GM10266 (cell line): Measurements from ENCODE around the gene ST6GALNAC3.
"Not testable (repeated sequence)": the region's sequence is repeated elsewhere in the genome, so short reads cannot be mapped to it uniquely, and the experiment has no call there.

Source experiments
- DNase-seq: peaks from one replicate; pipeline ENCODE4 v3.0.0; 2012; ENCODE audit errors: extremely low spot score
- CTCF ChIP-seq: IDR thresholded peaks from 2 replicates; pipeline ENCODE4 v1.5.1; 2012; ENCODE audit warnings: mild to moderate bottlenecking, low read depth; ENCODE audit not compliant: control insufficient read depth, insufficient read depth; ENCODE audit errors: missing control alignments

ST6GALNAC3 gene

GRCh38 chr1:76093522-76094312 lies 19.2 kb downstream of the ST6GALNAC3 start:
- DNase-seq: no peak
- TF ChIP-seq CTCF: no peak

DNA sequence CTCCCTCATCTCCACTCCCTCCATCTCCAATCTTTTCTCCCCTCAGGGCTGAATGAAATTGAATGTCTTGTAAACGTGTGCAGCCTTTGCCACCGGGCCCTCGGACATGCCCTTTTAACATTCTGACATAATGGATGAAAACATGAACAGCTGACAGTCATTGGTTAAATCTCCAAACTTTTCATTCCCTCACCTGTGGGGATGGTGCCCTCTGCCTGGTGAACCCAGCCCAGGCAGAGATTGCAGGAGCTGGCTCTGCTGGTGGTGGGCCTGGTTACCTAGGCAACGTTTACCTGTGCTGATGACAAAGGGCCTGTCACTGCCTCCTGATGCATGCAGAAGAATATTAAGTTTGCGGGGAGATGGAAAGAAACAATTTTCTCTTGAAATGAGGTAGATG lies 21.3 kb downstream of the ST6GALNAC3 start:
- no peak for TF ChIP-seq CTCF
- DNase-seq: no peak

GRCh38 chr1:76097064-76097463 lies 22.5 kb downstream of the ST6GALNAC3 start:
- not testable (repeated sequence) for DNase-seq

- no peak for TF ChIP-seq CTCF
Measured at GRCh38 chr1:76098845-76099244, 24.3 kb downstream of the ST6GALNAC3 start.

GRCh38 chr1:76101548-76101947 lies 27.0 kb downstream of the ST6GALNAC3 start:
- DNase-seq: no peak
- no peak for TF ChIP-seq CTCF

More at GRCh38 chr1:76098845-76099244, 24.3 kb downstream of the ST6GALNAC3 start:
- no peak for DNase-seq

DNA sequence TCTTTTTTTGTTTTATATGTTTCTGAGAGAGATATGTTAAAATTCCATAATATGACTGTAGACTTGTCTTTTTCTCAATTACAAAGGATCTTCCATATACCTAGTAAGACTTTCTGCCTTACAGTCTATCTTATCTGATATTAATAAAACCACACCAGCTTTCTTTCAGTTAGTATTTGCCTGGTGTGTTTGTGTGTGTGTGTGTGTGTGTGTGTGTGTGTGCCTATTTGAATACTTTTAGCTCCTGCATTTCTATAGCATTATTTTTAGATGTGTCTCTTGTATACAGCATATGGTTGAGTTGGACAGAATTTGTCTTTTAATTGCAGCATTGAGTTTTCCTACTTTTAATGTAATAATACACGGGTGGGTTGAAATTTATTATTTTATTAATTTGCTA lies 27.5 kb downstream of the ST6GALNAC3 start:
- DNase-seq: no peak

GRCh38 chr1:76103034-76103433 lies 28.5 kb downstream of the ST6GALNAC3 start:
- no peak for DNase-seq
- TF ChIP-seq CTCF: no peak

More for the DNA sequence above, 27.5 kb downstream of the ST6GALNAC3 start:
- TF ChIP-seq CTCF: no peak
